Measurements from ENCODE around the gene ETS2.

DNA sequence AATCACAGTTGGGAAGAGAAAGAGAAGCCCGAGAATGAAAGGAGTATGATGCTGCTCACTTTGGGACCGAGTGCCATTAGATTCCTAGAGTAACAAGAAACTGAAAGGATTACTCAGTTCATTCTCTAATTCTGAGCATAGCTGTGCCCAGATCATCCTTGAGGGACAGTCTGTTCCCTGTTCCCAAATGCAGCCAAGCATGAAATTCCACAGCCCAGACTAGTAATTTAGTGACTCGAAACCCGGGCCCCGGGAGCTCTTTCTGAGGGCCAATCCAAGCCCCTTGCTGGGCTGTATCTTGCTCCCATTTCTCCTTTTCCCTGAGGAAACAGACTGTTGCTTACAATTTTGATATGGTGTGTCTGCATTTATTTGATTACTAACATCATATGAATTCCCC is 30.0 kb upstream of the ETS2 start:
- no peak for TF ChIP-seq POLR2AphosphoS5 (IDR thresholded peaks at IDR 0.05; ENCODE audit: low read depth)
- TF ChIP-seq, protein P1, sequence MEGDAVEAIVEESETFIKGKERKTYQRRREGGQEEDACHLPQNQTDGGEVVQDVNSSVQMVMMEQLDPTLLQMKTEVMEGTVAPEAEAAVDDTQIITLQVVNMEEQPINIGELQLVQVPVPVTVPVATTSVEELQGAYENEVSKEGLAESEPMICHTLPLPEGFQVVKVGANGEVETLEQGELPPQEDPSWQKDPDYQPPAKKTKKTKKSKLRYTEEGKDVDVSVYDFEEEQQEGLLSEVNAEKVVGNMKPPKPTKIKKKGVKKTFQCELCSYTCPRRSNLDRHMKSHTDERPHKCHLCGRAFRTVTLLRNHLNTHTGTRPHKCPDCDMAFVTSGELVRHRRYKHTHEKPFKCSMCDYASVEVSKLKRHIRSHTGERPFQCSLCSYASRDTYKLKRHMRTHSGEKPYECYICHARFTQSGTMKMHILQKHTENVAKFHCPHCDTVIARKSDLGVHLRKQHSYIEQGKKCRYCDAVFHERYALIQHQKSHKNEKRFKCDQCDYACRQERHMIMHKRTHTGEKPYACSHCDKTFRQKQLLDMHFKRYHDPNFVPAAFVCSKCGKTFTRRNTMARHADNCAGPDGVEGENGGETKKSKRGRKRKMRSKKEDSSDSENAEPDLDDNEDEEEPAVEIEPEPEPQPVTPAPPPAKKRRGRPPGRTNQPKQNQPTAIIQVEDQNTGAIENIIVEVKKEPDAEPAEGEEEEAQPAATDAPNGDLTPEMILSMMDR (conservative IDR thresholded peaks at IDR 0.05; ENCODE audit: low read depth in 2 of 2), result no peak

Measured in GM23338 (cell line).